NT2/D1 (cell line): ENCODE results near the gene OPTC.

Experiments
- DNase-seq: peaks from one replicate; pipeline ENCODE4 v3.0.0-alpha.2; 2011; ENCODE audit warnings: low read depth, low spot score
- H3K27me3 ChIP-seq: 2 replicates; pipeline ENCODE4 v1.6.0; 2011; ENCODE audit warnings: mild to moderate bottlenecking; ENCODE audit not compliant: insufficient read length, insufficient read depth
- H3K36me3 ChIP-seq: 2 replicates; pipeline ENCODE4 v1.6.1; 2011; ENCODE audit warnings: mild to moderate bottlenecking, low read length, mixed read lengths; ENCODE audit not compliant: insufficient read depth, insufficient read length
- H3K4me1 ChIP-seq: 2 replicates; pipeline ENCODE4 v1.5.1; 2011; ENCODE audit not compliant: insufficient read depth, insufficient read length
- H3K4me3 ChIP-seq: 2 replicates; pipeline ENCODE4 v1.5.1; 2011; ENCODE audit warnings: low read depth; ENCODE audit not compliant: insufficient read length
- H3K9ac ChIP-seq: 2 replicates; pipeline ENCODE4 v1.6.0; 2011; ENCODE audit warnings: low read depth; ENCODE audit not compliant: insufficient read length
- H3K9me3 ChIP-seq: 2 replicates; pipeline ENCODE4 v1.5.1; 2011; ENCODE audit warnings: mild to moderate bottlenecking, low read length; ENCODE audit not compliant: insufficient read depth
- SUZ12 ChIP-seq: IDR thresholded peaks from 2 replicates; pipeline ENCODE4 v1.6.1; 2011; ENCODE audit not compliant: insufficient read length, insufficient read depth; ENCODE audit errors: extremely low read depth
- YY1 ChIP-seq: IDR thresholded peaks from 2 replicates; pipeline ENCODE4 v1.6.1; 2011; ENCODE audit not compliant: insufficient read length, insufficient read depth
- ZNF274 ChIP-seq: IDR thresholded peaks from 2 replicates; pipeline ENCODE4 v1.6.1; 2011; ENCODE audit warnings: mild to moderate bottlenecking, low read depth, low read length

OPTC gene

DNA sequence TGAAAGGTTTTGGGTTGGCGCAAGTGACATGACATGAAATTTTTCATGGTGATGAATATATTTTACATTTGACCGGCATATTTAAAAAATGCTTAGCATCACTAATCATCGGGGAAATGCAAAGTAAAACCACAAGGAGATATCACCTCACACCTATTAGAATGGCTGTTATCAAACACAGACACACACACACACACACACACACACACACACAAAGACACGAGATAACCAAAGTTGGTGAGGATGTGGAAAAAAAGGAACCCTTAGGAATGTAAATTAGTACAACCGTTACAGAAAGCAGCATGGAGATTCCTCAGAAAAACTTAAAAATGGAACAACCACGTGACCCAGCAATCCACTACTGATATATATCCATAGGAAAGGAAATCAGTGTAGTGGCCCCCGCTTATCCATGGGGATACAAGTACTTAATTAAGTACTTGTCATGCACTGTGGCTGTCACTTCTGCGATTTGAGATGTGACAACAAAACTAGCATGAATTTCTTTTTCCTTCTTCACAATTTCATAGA lies 34.2 kb upstream of the OPTC start:
- Histone ChIP-seq H3K4me1 (peaks cover 17% of the 10 kb centered on the region), H3K9me3 (no peaks in the 10 kb centered on the region), H3K9ac (no peak overlapping the region), H3K4me3 (no peak overlapping the region), H3K36me3 (no peaks in the 10 kb centered on the region), H3K27me3 (no peaks in the 10 kb centered on the region)
- no peak for TF ChIP-seq SUZ12
- no peak for DNase-seq

DNA sequence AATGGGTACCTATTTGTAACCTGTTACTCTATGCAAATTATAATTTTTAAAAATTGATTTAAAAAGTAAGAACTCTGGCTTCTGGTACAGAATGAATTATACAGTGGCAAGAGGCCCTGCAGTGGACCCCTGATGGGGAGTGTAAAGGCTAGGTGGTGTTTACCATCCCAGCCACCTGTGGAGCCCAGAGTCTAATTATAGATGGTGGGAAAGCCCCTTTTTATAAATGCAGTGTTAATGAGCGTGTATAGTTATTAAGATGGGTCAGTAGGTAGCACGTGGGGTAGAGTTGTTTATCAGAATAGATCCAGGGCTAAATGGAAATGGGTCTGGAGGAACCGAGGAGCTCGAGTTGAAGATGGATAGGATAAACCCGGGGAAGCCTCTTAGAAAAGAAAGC lies 32.2 kb upstream of the OPTC start:
- H3K27me3 ChIP-seq: no peaks in the 10 kb centered on the region
- no peak for DNase-seq
- no peak overlapping the region for H3K9ac ChIP-seq
- peaks cover 21% of the 10 kb centered on the region for H3K4me1 ChIP-seq
- no peaks in the 10 kb centered on the region for H3K9me3 ChIP-seq
- no peaks in the 10 kb centered on the region for H3K36me3 ChIP-seq
- no peak overlapping the region for H3K4me3 ChIP-seq
- no peak for TF ChIP-seq YY1

DNA sequence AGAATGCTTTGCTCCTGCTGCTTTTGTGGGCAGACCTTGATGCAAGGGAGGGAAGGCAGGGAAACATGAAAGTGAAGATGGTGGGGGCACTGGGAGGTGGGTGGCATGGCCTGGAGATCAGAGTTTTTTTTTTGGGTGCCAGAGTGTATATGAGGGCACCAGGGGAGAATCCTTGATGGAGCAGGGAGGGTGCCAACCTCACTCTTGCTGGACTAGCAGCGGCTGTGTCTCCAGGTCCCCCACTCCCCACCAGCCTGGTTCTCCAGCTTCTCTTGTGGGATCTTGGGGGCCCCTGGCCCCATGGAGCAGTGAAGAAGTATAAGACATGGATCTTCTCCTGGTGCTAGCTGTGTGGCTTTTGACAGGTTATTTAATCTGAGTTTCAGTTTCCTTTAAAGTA lies 31.8 kb upstream of the OPTC start:
- DNase-seq: no peak
- H3K36me3 ChIP-seq: no peaks in the 10 kb centered on the region
- no peak overlapping the region for H3K4me3 ChIP-seq
- H3K9ac ChIP-seq: no peak overlapping the region
- no peaks in the 10 kb centered on the region for H3K9me3 ChIP-seq
- H3K4me1 ChIP-seq: peaks cover 22% of the 10 kb centered on the region
- TF ChIP-seq SUZ12 (no peak), ZNF274 (no peak)
- H3K27me3 ChIP-seq: no peaks in the 10 kb centered on the region

DNA sequence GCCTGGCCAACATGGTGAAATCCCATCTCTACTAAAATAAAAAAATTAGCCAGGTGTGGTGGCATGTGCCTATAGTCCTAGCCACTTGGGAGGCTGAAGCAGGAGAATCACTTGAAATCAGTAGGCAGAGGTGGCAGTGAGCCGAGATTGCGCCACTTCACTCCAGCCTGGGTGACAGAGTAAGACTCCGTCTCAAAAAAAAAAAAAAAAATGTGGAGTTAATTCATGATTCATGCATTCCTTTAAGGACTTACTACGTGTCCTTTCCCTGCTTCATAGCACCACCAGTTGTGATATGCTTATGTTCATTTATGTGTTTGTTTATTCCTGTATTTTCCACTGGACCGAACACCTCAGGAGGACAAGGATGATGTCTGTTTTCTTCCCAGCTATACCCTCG lies 31.1 kb upstream of the OPTC start:
- H3K36me3 ChIP-seq: no peaks in the 10 kb centered on the region
- no peak for DNase-seq

DNA sequence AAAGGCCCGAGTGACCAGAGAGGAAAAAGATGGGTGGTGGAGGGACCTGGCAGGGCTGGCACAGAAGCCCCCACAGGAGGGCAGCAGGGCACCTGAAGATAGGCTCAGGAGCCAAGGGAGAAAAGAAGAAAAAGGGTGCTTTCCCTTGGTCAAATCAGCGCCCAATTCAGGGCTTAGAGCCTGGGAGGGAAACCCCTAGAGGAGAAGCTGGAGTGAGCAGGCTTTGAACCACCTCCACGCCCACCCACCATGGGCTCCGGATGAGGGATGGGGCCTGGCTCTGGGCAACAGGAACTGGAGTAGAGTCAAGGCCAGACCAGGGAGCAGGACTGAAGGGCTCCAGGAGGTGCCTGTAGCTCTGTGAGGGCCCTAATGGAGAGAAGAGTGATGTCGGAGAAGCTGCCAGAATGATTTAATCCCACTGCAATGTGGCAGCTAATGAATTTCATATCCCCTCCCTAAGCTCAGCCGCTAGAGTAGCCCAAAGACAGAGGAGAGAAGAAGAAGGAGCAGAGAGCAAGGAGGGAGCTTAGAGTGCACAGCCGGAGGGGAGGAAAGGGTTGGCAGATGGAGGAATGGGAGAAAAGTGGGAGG lies 30.4 kb upstream of the OPTC start:
- DNase-seq: no peak
- TF ChIP-seq YY1: no peak
- Histone ChIP-seq H3K4me1 (peaks cover 22% of the 10 kb centered on the region), H3K4me3 (no peak overlapping the region), H3K9ac (no peak overlapping the region), H3K36me3 (no peaks in the 10 kb centered on the region), H3K27me3 (no peaks in the 10 kb centered on the region), H3K9me3 (no peaks in the 10 kb centered on the region)

More for the DNA sequence above, 31.1 kb upstream of the OPTC start:
- no peaks in the 10 kb centered on the region for H3K27me3 ChIP-seq
- H3K9me3 ChIP-seq: no peaks in the 10 kb centered on the region
- H3K4me1 ChIP-seq: peaks cover 22% of the 10 kb centered on the region
- no peak overlapping the region for H3K4me3 ChIP-seq
- TF ChIP-seq ZNF274 (no peak), YY1 (no peak), SUZ12 (no peak)
- no peak overlapping the region for H3K9ac ChIP-seq

DNA sequence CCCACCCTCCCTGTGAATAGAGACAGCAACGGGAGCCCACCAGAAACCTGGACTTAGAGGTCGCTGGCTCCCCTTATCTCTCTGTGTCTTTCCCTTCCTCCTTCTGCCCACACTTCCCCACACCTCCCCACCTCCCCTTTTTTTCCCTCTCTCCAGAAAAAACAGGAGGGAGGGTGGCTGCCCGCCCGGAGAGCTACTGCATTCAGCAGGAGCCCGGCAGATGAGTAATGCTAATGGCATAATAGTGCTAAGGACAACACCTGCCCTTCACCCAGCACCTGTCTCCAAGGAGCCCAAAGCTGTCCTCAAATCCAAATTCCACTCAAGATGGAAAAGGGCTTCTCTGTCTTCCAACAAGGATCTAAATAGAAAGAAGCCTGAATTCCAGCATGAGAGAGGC lies 29.7 kb upstream of the OPTC start:
- no peaks in the 10 kb centered on the region for H3K27me3 ChIP-seq
- peaks cover 22% of the 10 kb centered on the region for H3K4me1 ChIP-seq

DNA sequence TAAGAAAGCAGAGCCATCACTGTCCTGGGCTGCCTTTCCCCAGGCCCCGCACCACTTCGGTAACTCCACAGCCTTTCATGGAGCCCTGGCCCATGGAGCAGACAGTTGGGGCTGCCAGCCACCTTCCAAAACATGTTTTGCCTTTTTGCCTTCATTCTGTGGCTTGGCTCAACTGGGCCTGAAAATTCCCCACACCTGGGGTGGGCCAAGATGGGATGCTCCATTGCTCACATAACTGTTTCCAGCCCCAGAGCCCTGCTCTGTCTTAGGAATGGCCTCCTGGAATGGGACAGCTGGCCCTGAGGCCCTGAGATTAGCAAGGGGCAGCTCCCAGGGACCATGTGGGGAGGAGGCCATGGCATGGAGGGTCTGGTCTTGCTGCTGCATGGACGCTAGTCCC lies 29.2 kb upstream of the OPTC start:
- no peak overlapping the region for H3K9ac ChIP-seq
- TF ChIP-seq SUZ12 (no peak), ZNF274 (no peak), YY1 (no peak)
- no peaks in the 10 kb centered on the region for H3K9me3 ChIP-seq
- H3K27me3 ChIP-seq: no peaks in the 10 kb centered on the region
- H3K36me3 ChIP-seq: no peaks in the 10 kb centered on the region
- DNase-seq: no peak
- H3K4me1 ChIP-seq: peaks cover 25% of the 10 kb centered on the region
- no peak overlapping the region for H3K4me3 ChIP-seq

More for the DNA sequence above, 29.7 kb upstream of the OPTC start:
- no peak for TF ChIP-seq SUZ12
- TF ChIP-seq ZNF274: no peak
- no peak for TF ChIP-seq YY1
- Histone ChIP-seq H3K36me3 (no peaks in the 10 kb centered on the region), H3K9ac (no peak overlapping the region), H3K4me3 (no peak overlapping the region), H3K9me3 (no peaks in the 10 kb centered on the region)
- DNase-seq: no peak

DNA sequence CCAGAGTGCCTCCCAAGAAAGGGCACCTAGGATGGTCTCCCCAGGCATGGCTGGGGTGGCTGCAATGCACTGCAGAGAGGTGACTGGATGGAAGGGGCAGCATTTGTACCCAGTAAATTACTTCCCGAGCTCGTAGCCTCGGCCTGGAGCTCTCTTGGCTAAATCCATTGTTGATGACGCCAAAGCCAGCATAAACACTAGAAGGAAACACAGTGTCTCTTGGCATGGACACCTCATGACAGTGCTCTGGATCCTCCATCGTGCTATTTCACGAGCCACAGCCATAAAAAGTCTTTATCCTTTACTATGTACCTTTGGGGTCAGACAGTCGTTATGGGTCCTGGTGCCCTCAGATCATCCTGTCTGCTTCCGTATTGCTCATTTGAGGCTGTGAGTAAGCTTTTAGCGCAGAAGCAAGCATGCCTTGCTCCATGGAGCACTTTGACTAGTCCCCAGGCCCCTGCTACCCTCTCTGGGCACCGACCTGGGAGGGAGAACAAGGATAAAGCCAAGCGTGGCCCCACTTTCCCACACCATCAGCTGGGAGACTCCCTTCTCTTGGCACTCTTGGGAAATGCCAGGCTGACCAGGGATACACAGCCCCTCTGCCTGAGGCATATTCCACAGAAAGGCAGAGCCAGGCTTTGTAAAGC lies 28.7 kb upstream of the OPTC start:
- Histone ChIP-seq H3K27me3 (no peaks in the 10 kb centered on the region), H3K9me3 (no peaks in the 10 kb centered on the region), H3K36me3 (no peaks in the 10 kb centered on the region), H3K4me3 (no peak overlapping the region), H3K9ac (no peak overlapping the region), H3K4me1 (peaks cover 26% of the 10 kb centered on the region)
- TF ChIP-seq YY1 (no peak), SUZ12 (no peak), ZNF274 (no peak)
- no peak for DNase-seq
